ENCODE data around the gene CYB561D1. TPM values are rescaled to one million over a fixed set of nuclear protein-coding genes. Genes with fewer than 3 reads are reported as not detected.

Gene CYB561D1
- total RNA-seq, 1 donor from 2014 or later = 4.6 TPM

DNA sequence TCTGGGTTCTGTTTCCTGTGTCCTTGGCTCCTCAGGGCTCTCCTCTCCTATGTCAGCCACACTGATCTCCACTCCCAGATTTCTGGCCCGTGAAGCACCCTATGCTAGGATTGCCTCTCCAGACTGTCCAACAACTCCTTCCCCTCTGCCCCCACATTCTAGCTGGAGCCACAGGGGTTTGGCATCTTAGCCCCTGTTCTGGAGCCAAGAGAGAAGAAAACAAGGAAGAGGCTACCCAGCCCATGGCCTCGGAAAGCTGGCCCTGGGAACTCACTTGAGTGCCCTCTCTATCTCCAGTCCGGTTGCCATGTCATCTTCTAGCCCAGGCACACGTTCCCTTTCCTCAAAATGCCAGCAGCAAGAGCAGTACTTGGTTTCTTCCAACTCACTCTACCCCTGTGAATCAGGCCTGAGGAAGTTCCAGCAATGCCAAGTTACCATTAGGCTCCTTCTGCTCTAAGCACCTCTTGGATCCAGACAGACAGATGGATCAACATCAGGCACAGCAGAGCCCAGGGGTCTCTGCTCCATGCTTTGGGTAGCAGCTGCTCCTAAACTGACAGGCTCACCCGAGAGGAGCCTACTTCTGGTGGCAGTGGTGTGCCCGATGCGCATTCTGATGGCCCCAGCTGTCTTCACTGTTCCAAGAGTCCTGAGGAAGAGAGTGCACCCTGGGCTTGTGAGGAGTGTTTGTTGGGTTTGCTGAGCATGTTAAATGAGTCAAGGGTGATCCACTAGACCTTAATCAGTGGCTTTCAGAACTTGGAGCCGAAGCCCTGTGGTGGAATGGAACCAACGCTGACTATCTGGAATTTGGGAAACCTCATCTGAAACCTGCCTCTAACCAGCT, 34.2 kb downstream of the CYB561D1 start:
- DNase-seq (ENCODE audit: low read depth in 2 of 2) = no peak

DNA sequence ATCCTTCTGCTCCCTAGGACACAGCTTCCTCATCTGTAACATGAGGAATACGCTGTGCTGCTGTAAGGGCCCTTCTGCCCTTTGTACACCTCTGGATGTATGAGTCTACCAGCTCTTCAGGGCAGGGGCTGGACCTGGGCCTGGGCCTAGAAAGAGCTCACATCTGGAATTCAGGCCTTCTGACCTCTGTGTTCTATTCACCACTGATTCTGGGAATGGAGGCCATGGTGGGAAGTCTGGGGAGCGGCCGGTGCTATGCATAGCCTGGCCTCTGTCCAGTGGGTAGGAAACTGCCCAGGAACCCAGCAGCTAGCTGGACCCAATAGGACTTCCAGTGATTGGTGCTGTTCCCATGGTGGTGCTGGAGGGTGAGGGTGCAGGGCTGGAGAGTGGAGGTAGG, 34.8 kb downstream of the CYB561D1 start:
- no peak for DNase-seq (ENCODE audit: low read depth in 2 of 2)

DNA sequence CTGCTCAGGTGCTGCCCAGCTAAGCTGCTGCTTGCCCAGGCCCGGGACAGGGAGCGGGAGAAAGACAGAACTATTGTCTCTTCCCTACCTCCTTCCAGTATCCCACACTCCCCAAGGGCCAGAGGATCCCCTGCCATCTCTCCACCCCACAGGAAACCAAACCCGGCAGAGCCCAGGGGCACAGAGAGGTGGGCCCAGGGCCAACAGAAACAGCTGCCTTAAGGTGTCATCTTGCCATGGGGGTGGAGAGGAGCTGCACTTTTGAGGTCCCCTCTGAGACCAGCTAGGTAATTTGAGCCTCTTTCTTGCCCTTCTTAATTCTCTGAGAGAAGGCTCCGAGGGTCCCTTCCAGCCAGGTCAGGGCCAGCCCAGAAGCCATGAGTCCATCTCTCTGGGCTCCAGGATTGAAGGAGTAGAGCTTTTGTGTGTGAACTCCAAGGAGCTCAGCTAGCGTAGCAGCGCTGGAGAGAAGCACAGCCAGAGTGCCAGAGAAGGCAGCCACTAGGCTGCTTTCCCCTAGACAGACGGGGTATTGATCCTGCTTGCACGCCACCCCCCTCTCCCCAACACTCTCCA, 36.1 kb downstream of the CYB561D1 start:
- DNase-seq (ENCODE audit: low read depth in 2 of 2) = no peak

DNA sequence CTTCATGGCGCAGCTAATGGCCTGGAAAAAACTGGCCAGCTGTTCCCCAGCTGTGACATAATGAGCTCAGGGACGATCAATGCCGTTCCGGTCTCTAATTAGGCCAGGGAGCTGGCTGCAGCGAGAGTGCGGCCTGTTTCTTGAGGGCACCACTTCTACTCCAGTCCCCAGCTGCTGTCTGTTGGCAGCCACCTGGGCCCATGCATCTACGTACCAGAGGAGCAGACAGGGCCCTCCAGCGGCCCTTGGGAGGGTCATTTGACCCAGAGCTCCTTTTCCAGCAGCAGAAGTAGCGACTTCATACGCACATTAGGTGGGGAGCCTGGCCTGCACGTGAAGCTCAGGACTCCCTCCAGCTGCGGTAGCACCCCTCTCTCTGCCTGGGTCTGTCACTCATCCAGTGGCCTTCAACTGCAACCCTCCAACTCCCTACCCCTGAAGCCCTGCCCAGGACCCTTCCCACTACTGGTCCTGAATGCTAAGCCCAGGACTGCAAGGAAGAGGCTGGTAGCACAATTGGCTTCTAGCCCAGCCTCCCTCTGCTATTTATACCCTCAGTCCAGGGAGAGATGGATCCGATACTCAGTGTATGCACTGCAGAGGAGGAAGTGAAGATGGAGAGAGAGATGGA, 36.7 kb downstream of the CYB561D1 start:
- no peak for DNase-seq (ENCODE audit: low read depth in 2 of 2)

DNA sequence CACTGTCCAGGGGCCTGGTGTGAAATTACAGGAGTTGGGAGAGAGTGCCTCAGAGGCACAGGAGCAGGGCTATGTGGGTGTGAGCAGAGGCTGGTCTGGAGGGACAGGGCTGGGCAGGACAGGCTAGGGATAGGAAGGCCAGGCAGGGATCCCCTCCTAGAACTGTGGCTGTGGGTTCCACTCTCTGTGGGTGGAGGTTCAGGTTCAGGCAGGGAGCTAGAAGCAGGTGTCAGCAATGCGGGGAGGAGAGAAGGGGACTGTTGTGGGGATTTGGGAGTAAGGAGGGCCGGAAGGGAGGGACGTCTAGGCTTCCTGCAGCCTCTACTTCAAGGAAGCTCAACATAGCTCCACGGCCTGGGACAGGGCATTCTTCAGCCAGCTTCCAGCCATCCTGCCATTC, 37.5 kb downstream of the CYB561D1 start:
- DNase-seq (ENCODE audit: low read depth in 2 of 2) = no peak

DNA sequence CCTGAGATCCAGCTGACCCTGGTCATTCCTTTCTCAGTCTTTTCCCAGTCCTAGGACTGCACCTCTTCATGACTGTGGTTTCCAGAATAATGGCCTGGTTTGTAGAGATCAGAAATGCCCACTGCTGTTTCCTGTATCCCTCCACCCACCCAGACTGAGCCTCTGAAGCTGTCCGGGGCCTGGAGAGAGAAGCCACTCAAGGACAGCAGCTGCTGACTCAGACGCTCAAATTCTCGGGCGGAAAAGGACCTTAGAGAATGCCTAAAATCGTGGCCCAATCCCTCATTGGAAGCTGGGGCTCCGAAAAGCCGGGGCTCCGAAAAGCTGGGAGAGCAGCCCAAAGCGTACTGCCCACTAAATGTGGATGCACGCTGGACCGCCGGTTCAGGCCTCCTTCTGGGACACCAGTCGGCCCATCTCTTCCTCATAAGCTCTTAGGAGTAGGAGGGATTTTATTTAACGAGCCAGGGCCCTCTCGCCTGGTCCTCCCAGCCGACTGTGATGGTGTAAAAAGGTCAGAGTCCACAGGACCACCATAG, 38.0 kb downstream of the CYB561D1 start:
- DNase-seq (ENCODE audit: low read depth in 2 of 2) = no peak

DNA sequence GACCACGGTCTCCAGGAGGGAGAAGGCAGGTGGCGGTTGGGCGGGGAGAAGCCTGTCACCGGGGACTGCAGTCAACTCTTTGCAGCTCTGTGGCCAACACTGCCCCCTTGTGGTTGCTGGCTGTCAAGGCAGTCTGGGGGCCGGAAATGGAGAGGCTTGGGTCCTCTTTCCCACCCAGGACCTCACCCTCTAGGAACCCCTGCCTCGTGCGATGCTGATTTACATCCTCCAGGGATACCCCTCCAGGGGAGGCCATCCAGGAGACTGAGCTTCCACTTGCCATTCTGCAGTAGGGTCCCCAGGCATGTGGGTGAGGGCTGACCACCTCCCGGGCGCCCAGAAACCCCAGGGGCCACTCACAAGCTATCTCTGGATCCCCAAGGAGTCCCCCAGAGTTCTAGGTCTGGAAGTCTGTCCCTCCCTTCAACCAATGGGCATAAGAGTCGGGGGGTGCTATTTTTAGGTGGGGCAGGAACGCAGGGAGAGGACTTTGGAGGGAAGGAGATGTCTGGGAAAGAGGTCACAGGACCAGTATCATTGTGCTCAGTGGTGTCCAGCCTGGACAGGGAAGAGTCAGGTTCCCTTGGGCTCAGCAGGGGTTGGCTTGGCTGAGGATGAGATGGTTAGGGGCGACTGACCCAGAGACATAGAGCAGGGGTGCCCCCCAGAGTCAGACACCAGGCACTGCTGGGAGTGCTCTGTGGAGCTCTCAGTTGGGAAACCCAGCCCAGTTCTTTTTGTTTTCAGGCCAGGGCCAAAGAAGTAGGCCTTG, 38.7 kb downstream of the CYB561D1 start:
- DNase-seq (ENCODE audit: low read depth in 2 of 2) = peak; percentile 75 to 78

DNA sequence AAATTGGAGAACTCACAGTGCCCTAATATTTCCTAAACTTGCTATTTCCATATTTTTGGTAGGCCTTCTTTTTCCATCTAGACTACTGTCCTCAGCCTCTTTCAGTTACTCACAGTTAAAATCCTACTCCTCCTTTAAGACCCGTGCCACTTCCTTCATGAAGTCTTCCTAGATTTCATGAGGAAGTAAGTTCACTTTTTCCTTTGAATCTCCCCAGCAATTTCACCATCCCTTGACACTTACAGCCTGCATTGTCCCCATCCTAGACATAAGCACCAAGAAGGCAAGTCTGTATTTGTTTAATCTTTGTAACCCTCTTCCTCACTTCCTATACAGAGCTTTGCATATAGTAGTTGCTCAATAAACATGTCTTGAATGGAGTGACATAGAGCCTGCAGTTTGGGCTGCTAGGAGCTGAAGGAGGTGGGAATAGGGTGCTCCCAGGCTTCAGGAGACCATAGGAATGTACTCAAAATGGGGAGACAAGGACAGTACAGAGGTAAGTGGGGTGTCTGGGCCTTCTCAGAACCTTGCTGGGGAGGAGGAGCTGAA, 40.5 kb downstream of the CYB561D1 start:
- no peak for DNase-seq (ENCODE audit: low read depth in 2 of 2)

DNA sequence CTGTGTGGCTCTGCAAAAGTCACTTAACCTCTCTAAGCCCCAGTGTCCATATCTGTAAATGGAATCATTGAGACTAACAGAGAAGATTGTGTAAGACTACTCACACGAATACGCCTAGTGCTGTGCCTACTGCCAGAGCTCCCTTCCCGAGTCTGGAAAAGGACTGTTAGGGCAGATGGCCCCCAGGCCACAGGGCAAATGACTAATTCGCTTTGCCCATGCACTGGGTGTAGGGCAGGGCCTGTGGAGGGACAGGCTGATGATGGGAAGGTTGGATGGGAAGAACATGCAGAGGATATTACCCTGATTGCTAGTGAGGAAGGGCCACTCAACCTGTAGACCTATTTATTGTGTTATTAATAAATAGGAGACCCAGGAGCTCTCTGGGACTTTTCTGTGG, 41.6 kb downstream of the CYB561D1 start:
- no peak for DNase-seq (ENCODE audit: low read depth in 2 of 2)

DNA sequence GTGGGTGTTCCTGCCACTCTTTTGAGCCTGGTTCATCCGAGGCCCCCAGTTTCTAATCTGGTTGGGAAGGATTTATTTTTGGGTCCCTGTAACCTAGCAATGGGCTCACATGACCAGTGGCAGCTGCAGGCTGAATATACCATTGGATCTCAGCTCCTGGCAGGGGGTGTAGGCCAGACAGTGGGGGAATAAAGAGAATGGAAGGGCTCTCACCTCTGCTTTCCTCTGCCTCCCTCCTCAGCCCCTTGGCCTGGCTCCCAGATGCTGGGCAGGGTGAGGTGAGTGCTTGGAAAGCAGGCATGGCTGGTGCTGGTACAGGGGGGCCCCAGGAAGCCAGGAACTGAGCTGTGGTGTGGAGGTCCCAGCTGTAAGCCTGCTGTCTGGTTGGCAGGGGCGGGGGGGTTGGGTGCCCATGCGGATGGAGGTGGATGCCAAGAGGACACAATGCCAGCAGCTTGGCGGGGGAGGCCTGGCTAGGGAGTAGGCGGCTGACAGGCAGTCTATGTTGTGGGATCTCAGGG, 42.1 kb downstream of the CYB561D1 start:
- no peak for DNase-seq (ENCODE audit: low read depth in 2 of 2)

DNA sequence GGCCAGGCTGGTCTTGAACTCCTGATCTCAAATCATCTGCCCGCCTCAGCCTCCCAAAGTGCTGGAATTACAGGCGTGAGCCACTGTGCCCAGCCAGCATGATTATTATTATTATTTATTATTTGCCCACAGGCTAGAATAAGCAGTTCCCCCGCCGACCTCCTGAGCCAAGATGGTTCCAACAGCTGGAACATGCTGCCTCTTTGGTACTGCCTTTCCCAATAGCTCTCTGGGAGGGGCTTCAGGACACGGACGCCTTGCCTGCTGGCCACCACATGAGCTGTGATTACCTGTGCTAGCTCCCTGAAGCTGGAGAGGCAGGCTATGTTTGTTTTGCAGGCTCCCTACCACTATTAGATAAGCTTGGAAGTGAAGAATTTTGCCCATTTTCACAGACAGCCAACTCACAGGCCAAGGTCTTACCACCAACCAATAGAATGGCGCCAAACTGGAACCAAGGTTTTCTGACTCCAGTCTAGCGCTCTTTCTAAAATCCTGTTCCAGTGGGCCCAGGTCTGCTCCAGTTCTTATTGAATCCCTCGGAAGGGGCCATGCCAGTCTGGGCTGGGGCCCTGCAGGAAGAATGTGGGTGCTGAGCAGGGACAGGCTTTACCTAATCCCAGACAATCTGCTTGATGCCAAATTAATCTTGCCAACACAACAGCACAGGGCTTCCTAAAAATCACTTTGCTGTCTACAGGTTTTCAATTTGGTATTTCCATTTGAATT, 43.7 kb downstream of the CYB561D1 start:
- no peak for DNase-seq (ENCODE audit: low read depth in 2 of 2)

DNA sequence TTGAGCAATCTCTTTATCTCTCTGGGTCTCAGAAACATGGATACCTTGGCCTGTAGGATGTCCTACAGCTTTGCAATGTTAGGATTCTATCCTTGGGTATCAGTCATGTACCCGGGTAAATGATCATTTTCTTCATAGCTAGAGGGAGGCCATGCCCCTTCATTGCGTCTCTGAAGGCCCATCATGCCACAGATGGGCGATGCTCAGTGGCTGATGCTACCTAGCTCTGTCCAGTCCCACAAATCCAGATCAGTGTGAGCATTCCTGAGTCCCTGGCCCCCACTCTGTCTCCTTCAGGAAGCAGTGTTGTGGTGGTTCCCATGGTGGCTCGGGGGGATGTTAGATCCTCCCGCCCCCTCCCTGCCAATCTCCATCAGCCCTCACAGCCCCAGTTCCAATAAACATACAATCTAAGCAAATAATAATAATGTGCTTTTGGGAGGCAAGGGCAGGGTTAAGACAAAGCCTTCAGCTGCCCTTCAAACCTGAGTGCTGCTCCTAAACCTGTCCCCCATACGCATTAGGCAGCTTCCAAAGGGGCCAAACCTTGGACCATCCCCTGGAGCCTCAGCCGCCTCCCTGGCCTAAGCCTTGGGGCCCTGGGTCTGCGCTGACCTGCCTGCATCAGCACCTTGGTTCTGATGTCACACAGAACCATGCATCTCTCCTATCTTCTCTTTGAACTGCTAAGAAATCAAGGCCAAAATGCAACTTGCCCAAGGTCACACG, 45.1 kb downstream of the CYB561D1 start:
- DNase-seq (ENCODE audit: low read depth in 2 of 2) = no peak

DNA sequence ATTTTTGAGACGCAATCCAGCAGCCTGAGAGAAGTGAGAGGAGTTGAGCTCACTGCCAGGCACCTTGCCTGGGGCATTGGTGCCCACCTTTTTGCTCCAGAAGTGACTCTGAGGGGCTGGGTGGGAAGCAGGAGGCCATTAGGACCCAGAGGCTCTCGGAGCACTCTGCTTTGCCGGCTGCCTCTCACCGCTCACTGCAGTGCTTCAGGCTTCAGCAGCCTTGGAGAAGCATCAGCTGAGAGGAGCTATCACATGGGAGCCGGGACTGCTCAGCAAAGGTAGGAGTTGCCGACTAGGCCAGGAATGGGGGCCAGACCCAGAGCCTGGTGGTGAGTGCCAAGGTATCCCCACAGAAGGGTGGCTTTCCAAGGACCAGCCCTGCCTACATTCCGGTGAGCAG, 45.8 kb downstream of the CYB561D1 start, which contains the start of gene GPR61:
Gene GPR61 (plus strand): TSS at position 197 of the 400 bp plus-strand sequence. CDS start 3,151 bp downstream, outside the sequence.
- DNase-seq (ENCODE audit: low read depth in 2 of 2) = no peak

DNA sequence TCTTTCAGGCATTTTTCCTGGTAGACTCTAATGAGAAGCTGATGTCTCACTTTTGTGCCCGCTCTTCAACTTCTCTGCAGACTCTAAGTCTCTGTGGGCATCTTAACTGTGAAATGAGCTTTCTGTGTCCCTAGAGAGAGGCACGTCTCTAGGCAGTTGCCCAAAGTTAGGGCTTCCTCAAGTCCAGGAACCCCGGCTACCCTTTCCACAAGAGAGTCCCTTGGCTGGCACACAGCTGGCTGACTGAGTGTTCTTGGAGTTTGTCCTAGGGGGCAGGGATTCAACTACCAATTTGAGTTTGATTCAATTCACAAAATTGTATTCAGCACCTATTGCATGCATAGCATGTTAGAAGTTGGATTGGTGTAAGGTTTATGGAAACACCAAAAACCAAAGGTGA, 47.2 kb downstream of the CYB561D1 start:
- DNase-seq (ENCODE audit: low read depth in 2 of 2) = no peak

DNA sequence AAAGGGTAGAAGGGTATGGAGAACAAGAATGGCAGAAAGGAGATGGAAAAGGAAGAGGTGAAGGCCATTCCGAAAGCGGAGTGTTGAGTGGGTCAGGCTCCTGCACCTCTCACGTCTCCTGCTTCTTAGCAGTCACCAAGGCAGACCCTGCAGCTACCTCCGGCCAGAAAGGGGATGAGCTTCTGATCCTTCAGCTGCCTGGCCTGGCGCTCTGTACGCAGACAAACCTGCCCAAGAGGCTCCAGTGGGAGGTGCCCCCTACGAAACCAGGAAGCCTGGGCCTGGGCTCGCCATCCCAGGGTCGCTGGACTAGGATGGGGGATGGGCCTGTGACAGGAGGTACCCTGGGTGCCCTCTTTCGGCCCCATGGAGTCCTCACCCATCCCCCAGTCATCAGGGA, 48.8 kb downstream of the CYB561D1 start:
- DNase-seq (ENCODE audit: low read depth in 2 of 2) = no peak

DNA sequence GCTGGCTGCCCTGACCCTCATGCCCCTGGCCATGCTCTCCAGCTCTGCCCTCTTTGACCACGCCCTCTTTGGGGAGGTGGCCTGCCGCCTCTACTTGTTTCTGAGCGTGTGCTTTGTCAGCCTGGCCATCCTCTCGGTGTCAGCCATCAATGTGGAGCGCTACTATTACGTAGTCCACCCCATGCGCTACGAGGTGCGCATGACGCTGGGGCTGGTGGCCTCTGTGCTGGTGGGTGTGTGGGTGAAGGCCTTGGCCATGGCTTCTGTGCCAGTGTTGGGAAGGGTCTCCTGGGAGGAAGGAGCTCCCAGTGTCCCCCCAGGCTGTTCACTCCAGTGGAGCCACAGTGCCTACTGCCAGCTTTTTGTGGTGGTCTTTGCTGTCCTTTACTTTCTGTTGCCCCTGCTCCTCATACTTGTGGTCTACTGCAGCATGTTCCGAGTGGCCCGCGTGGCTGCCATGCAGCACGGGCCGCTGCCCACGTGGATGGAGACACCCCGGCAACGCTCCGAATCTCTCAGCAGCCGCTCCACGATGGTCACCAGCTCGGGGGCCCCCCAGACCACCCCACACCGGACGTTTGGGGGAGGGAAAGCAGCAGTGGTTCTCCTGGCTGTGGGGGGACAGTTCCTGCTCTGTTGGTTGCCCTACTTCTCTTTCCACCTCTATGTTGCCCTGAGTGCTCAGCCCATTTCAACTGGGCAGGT, 49.5 kb downstream of the CYB561D1 start:
- DNase-seq (ENCODE audit: low read depth in 2 of 2) = no peak

DNA sequence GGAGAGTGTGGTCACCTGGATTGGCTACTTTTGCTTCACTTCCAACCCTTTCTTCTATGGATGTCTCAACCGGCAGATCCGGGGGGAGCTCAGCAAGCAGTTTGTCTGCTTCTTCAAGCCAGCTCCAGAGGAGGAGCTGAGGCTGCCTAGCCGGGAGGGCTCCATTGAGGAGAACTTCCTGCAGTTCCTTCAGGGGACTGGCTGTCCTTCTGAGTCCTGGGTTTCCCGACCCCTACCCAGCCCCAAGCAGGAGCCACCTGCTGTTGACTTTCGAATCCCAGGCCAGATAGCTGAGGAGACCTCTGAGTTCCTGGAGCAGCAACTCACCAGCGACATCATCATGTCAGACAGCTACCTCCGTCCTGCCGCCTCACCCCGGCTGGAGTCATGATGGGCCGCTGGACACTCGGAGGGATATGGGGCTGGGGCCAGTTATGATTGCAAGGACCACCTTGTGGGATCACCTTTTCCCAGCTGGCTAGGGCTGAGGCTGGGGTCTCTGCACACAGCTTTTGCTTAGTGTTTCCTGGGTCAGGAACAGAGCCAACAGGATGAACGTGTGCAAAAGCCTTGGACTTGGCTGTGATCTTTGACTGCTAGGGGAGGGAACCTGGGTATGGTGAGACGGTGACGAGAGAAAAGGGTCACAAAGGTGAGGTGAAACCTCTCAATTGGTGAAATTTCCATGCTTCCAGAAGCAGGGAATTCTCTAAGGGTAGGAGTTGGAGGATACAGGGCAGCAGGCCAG, 50.3 kb downstream of the CYB561D1 start:
- no peak for DNase-seq (ENCODE audit: low read depth in 2 of 2)

Data from lung microvascular endothelial cell (primary cell).